Measurements from ENCODE around the gene ADAMTSL3. TPM values are rescaled to one million over a fixed set of nuclear protein-coding genes. Genes with fewer than 3 reads are reported as not detected.

The ADAMTSL3 gene
- total RNA-seq, 1 donor from 2014 or later, result 0.41 TPM

GRCh38 chr15:83697716-83698115, 43.8 kb downstream of the ADAMTSL3 start:
- no peaks in the 10 kb centered on the region for H3K27me3 ChIP-seq
- no peaks in the 10 kb centered on the region for H3K79me2 ChIP-seq (ENCODE audit: low read depth)
- TF ChIP-seq CTCF (IDR thresholded peaks at IDR 0.05) (no peak), EZH2phosphoT487 (IDR thresholded peaks at IDR 0.05) (no peak), EZH2 (IDR thresholded peaks at IDR 0.05) (no peak)
- peaks cover 6% of the 10 kb centered on the region for H3K4me1 ChIP-seq
- H3K9me3 Mint-ChIP-seq, result peaks cover 8% of the 10 kb centered on the region
- H3K27ac Mint-ChIP-seq, result no peak overlapping the region
- no peaks in the 10 kb centered on the region for H3K36me3 Mint-ChIP-seq
- H3K27ac ChIP-seq, result no peak overlapping the region
- no peak for DNase-seq (ENCODE audit: low spot score)
- H3K4me2 ChIP-seq, result no peak overlapping the region
- no peaks in the 10 kb centered on the region for H4K20me1 ChIP-seq (ENCODE audit: low read depth)
- H3F3A ChIP-seq (ENCODE audit: low read depth), result no peaks in the 10 kb centered on the region
- H3K4me3 Mint-ChIP-seq, result no peak overlapping the region
- peaks cover 6% of the 10 kb centered on the region for H3K4me1 Mint-ChIP-seq
- H3K9me3 ChIP-seq (ENCODE audit: low read depth), result no peaks in the 10 kb centered on the region
- H3K36me3 ChIP-seq, result no peaks in the 10 kb centered on the region
- no peak overlapping the region for H3K9ac ChIP-seq
- no peak overlapping the region for H2AFZ ChIP-seq (replicated peaks)
- H3K4me3 ChIP-seq, result no peak overlapping the region
- peaks cover 2% of the 10 kb centered on the region for H3K27me3 Mint-ChIP-seq (ENCODE audit: insufficient read depth, low read depth)

- no peaks in the 10 kb centered on the region for H3K36me3 ChIP-seq
- H3K4me2 ChIP-seq, result no peak overlapping the region
- H2AFZ ChIP-seq (replicated peaks), result no peak overlapping the region
- Mint-ChIP-seq H3K36me3 (no peaks in the 10 kb centered on the region), H3K4me3 (no peak overlapping the region), H3K27me3 (ENCODE audit: insufficient read depth, low read depth) (peaks cover 4% of the 10 kb centered on the region), H3K27ac (no peak overlapping the region), H3K9me3 (peaks cover 8% of the 10 kb centered on the region), H3K4me1 (peaks cover 6% of the 10 kb centered on the region)
- no peaks in the 10 kb centered on the region for H3K79me2 ChIP-seq (ENCODE audit: low read depth)
- H3K27ac ChIP-seq, result no peak overlapping the region
- no peaks in the 10 kb centered on the region for H3F3A ChIP-seq (ENCODE audit: low read depth)
- no peaks in the 10 kb centered on the region for H4K20me1 ChIP-seq (ENCODE audit: low read depth)
- no peak overlapping the region for H3K4me3 ChIP-seq
- TF ChIP-seq CTCF (IDR thresholded peaks at IDR 0.05) (no peak), EZH2phosphoT487 (IDR thresholded peaks at IDR 0.05) (no peak), EZH2 (IDR thresholded peaks at IDR 0.05) (no peak)
- no peak overlapping the region for H3K9ac ChIP-seq
- H3K4me1 ChIP-seq, result peaks cover 6% of the 10 kb centered on the region
- no peaks in the 10 kb centered on the region for H3K9me3 ChIP-seq (ENCODE audit: low read depth)
- no peak for DNase-seq (ENCODE audit: low spot score)
- no peaks in the 10 kb centered on the region for H3K27me3 ChIP-seq
Measured at GRCh38 chr15:83698294-83698693, 44.4 kb downstream of the ADAMTSL3 start.

- no peaks in the 10 kb centered on the region for H3K79me2 ChIP-seq (ENCODE audit: low read depth)
- DNase-seq (ENCODE audit: low spot score), result no peak
- Mint-ChIP-seq H3K4me1 (peaks cover 4% of the 10 kb centered on the region), H3K4me3 (no peak overlapping the region), H3K9me3 (peaks cover 10% of the 10 kb centered on the region), H3K27me3 (ENCODE audit: insufficient read depth, low read depth) (peaks cover 6% of the 10 kb centered on the region), H3K27ac (no peak overlapping the region), H3K36me3 (no peaks in the 10 kb centered on the region)
- no peaks in the 10 kb centered on the region for H3K27me3 ChIP-seq
- H3K27ac ChIP-seq, result no peak overlapping the region
- TF ChIP-seq EZH2phosphoT487 (IDR thresholded peaks at IDR 0.05), result no peak
- no peak for TF ChIP-seq CTCF (IDR thresholded peaks at IDR 0.05)
- no peak for TF ChIP-seq EZH2 (IDR thresholded peaks at IDR 0.05)
- H3K4me1 ChIP-seq, result peaks cover 4% of the 10 kb centered on the region
- H3K9me3 ChIP-seq (ENCODE audit: low read depth), result no peaks in the 10 kb centered on the region
- H3K9ac ChIP-seq, result no peak overlapping the region
- H3K4me2 ChIP-seq, result no peak overlapping the region
- no peaks in the 10 kb centered on the region for H3K36me3 ChIP-seq
- no peaks in the 10 kb centered on the region for H3F3A ChIP-seq (ENCODE audit: low read depth)
- H2AFZ ChIP-seq (replicated peaks), result no peak overlapping the region
- no peaks in the 10 kb centered on the region for H4K20me1 ChIP-seq (ENCODE audit: low read depth)
- no peak overlapping the region for H3K4me3 ChIP-seq
Measured at GRCh38 chr15:83699028-83699427, 45.1 kb downstream of the ADAMTSL3 start.
